H9 (cell line): ENCODE results near the gene RNF181. TPM values are rescaled to one million over a fixed set of nuclear protein-coding genes. Genes with fewer than 3 reads are reported as not detected.

Source experiments
- DNase-seq: peaks from one replicate; pipeline ENCODE4 v3.0.0-alpha.2; 2017
- H2AFZ ChIP-seq: one replicate; pipeline ENCODE4 v1.6.1; 2013; ENCODE audit warnings: mild to moderate bottlenecking, low read length, control low read depth, moderate library complexity
- H2AK5ac ChIP-seq: 2 replicates; pipeline ENCODE4 v1.6.1; 2013; ENCODE audit warnings: low read length, control low read depth, mixed read lengths; ENCODE audit not compliant: insufficient read length
- H2BK120ac ChIP-seq: one replicate; pipeline ENCODE4 v1.6.1; 2013; ENCODE audit warnings: low read depth, mild to moderate bottlenecking, low read length, control low read depth, inconsistent platforms; ENCODE audit not compliant: poor library complexity, severe bottlenecking
- H2BK12ac ChIP-seq: 2 replicates; pipeline ENCODE4 v1.6.1; 2013; ENCODE audit warnings: low read length, control low read depth, mixed read lengths, low read depth; ENCODE audit not compliant: insufficient read length
- H2BK15ac ChIP-seq: 2 replicates; pipeline ENCODE4 v1.6.1; 2013; ENCODE audit warnings: low read depth, low read length, control low read depth
- H2BK20ac ChIP-seq: one replicate; pipeline ENCODE4 v1.6.1; 2013; ENCODE audit warnings: low read depth, mild to moderate bottlenecking, low read length, control low read depth, inconsistent platforms; ENCODE audit not compliant: poor library complexity, severe bottlenecking
- H2BK5ac ChIP-seq: 2 replicates; pipeline ENCODE4 v1.6.1; 2013; ENCODE audit warnings: low read length, control low read depth, mixed read lengths; ENCODE audit not compliant: insufficient read length
- H3K14ac ChIP-seq: 2 replicates; pipeline ENCODE4 v1.6.1; 2013; ENCODE audit warnings: low read length, control low read depth; ENCODE audit not compliant: insufficient read depth
- H3K18ac ChIP-seq: 2 replicates; pipeline ENCODE4 v1.6.1; 2013; ENCODE audit warnings: low read depth, mild to moderate bottlenecking, mixed read lengths, low read length, control low read depth; ENCODE audit not compliant: insufficient read length
- H3K23ac ChIP-seq: 2 replicates; pipeline ENCODE4 v1.6.1; 2013; ENCODE audit warnings: low read length, control low read depth, mixed read lengths, low read depth; ENCODE audit not compliant: insufficient read length
- H3K23me2 ChIP-seq: 2 replicates; pipeline ENCODE4 v1.6.1; 2013; ENCODE audit warnings: low read depth, mild to moderate bottlenecking, mixed read lengths, low read length, control low read depth; ENCODE audit not compliant: insufficient read length, poor library complexity, severe bottlenecking
- H3K27ac ChIP-seq: 2 replicates; pipeline ENCODE4 v1.5.1; 2013; ENCODE audit warnings: low read length, control low read depth, mixed read lengths, low read depth; ENCODE audit not compliant: insufficient read length
- H3K27me3 ChIP-seq: 2 replicates; pipeline ENCODE4 v1.6.1; 2013; ENCODE audit warnings: low read length, control low read depth, inconsistent platforms; ENCODE audit not compliant: insufficient read depth
- H3K4ac ChIP-seq: 2 replicates; pipeline ENCODE4 v1.6.1; 2013; ENCODE audit warnings: low read depth, mild to moderate bottlenecking, control low read depth, inconsistent platforms, low read length, moderate library complexity
- H3K4me1 ChIP-seq: 2 replicates; pipeline ENCODE4 v1.6.1; 2013; ENCODE audit warnings: low read length, control low read depth, inconsistent platforms; ENCODE audit not compliant: insufficient read depth
- H3K4me2 ChIP-seq: 2 replicates; pipeline ENCODE4 v1.6.1; 2013; ENCODE audit warnings: low read length, control low read depth, mixed read lengths; ENCODE audit not compliant: insufficient read length, insufficient read depth
- H3K56ac ChIP-seq: 2 replicates; pipeline ENCODE4 v1.6.1; 2013; ENCODE audit warnings: low read depth, mild to moderate bottlenecking, mixed read lengths, low read length, control low read depth; ENCODE audit not compliant: insufficient read length
- H3K79me1 ChIP-seq: 2 replicates; pipeline ENCODE4 v1.6.1; 2013; ENCODE audit warnings: low read depth, mild to moderate bottlenecking, moderate library complexity, low read length, control low read depth, inconsistent platforms; ENCODE audit not compliant: insufficient read depth, poor library complexity, severe bottlenecking
- H3K79me2 ChIP-seq: 2 replicates; pipeline ENCODE4 v1.6.1; 2013; ENCODE audit warnings: low read length, control low read depth, inconsistent platforms; ENCODE audit not compliant: insufficient read depth
- H3K9ac ChIP-seq: 2 replicates; pipeline ENCODE4 v1.6.1; 2013; ENCODE audit warnings: low read length, control low read depth, mixed read lengths; ENCODE audit not compliant: insufficient read length; ENCODE audit errors: extremely low read depth
- H3K9me3 ChIP-seq: one replicate; pipeline ENCODE4 v1.6.1; 2013; ENCODE audit warnings: low read depth, low read length, inconsistent platforms; ENCODE audit not compliant: control insufficient read depth
- H3T11ph ChIP-seq: one replicate; pipeline ENCODE4 v1.6.1; 2013; ENCODE audit warnings: mild to moderate bottlenecking, low read length, control low read depth, inconsistent platforms
- H4K20me1 ChIP-seq: one replicate; pipeline ENCODE4 v1.6.1; 2013; ENCODE audit not compliant: control insufficient read depth, insufficient read length, insufficient read depth
- H4K5ac ChIP-seq: 2 replicates; pipeline ENCODE4 v1.6.1; 2013; ENCODE audit warnings: low read depth, mild to moderate bottlenecking, mixed read lengths, low read length, control low read depth; ENCODE audit not compliant: insufficient read length
- H4K8ac ChIP-seq: replicated peaks from 2 replicates; pipeline ENCODE4 v1.6.1; 2013; ENCODE audit warnings: low read length, control low read depth, mixed read lengths, low read depth; ENCODE audit not compliant: insufficient read length
- H4K91ac ChIP-seq: 2 replicates; pipeline ENCODE4 v1.6.1; 2013; ENCODE audit warnings: low read depth, mild to moderate bottlenecking, moderate library complexity, mixed read lengths, low read length, control low read depth; ENCODE audit not compliant: insufficient read length
- H3K27ac Mint-ChIP-seq, 3 experiments: 2 replicates in 2 of 3; 3 replicates in 1 of 3; pipeline ENCODE4 v1.8.0; 2020 to 2021; ENCODE audit warnings: mixed read lengths in 3 of 3, mild to moderate bottlenecking in 1 of 3, moderate library complexity in 1 of 3
- H3K27me3 Mint-ChIP-seq: 2 replicates; pipeline ENCODE4 v1.8.0; 2021; ENCODE audit warnings: low read depth, mild to moderate bottlenecking, moderate library complexity, mixed read lengths
- H3K36me3 Mint-ChIP-seq, 3 experiments: 2 replicates in 2 of 3; 3 replicates in 1 of 3; pipeline ENCODE4 v1.8.0; 2020 to 2021; ENCODE audit warnings: low read depth in 3 of 3, mixed read lengths in 3 of 3; ENCODE audit not compliant: insufficient read depth in 1 of 3
- H3K4me1 Mint-ChIP-seq, 2 experiments: 2 replicates each; pipeline ENCODE4 v1.8.0; 2020; ENCODE audit warnings: mixed read lengths in 2 of 2
- H3K4me3 Mint-ChIP-seq, 2 experiments: 2 replicates in 1 of 2; 3 replicates in 1 of 2; pipeline ENCODE4 v1.8.0; 2020 to 2021; ENCODE audit warnings: mild to moderate bottlenecking in 2 of 2, mixed read lengths in 2 of 2, moderate library complexity in 1 of 2
- H3K9me3 Mint-ChIP-seq, 2 experiments: 2 replicates in 1 of 2; 3 replicates in 1 of 2; pipeline ENCODE4 v1.8.0; 2020; ENCODE audit warnings: mild to moderate bottlenecking in 2 of 2, mixed read lengths in 2 of 2, moderate library complexity in 1 of 2
- CTCF ChIP-seq: fragments of 200-600 bp; sonication (generic); conservative IDR thresholded peaks from 3 replicates; pipeline ENCODE4 v1.8.0; 2021; ENCODE audit warnings: antibody characterized with exemption, mild to moderate bottlenecking
- WGBS: extraction: QIAGEN DNeasy Blood & Tissue Kit; methylation state at CpG from one replicate; pipeline ENCODE4 v1.1.7; 2013; ENCODE audit warnings: missing lambda C conversion rate, low lambda C conversion rate, mixed read lengths; ENCODE audit not compliant: insufficient read length; ENCODE audit errors: extremely low coverage; 5-methylcytosine and 5-hydroxymethylcytosine counted together
- total RNA-seq: library from RNA; stranded (reverse); gene quantifications from 2 replicates; pipeline ENCODE4 v1.2.1, GENCODE V29; 2021

Gene RNF181
- total RNA-seq, 1 experiment from 2014 or later, result 122 TPM

DNA sequence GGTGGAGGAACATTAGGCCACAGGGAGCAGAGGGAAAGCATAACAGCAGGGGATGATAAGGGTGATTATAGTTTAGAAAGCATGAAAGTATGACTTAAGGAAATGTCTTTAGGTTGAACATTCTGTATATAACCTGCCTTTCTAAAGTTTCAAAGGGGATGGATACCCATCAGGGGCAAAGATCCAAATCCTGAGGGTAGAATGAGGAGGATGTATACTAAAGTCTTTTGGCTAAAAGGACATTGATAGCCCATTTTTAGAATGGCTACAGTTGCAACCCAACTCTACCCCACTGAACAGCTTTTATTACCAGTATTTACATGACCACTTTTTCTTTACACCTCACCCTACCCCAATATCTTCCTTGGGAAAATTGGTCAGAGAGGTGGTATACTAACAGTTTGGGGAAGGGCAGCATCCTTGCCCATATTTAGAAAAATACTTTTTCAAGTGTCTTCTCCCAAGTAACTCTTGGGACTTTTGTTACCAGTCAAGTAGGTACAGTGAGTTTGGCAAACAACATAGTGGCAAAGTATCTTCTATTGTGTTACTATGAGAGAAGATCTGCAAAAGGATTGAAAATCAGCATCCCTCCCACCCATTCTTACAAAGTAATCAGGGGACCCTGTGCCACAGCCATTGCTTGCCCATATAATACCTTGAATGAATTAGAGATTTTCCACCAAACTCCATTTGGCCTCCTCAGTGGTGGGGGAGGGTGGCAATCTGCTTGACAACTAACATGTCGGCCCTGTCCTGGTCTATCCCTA lies 48.3 kb upstream of the RNF181 start:
- H3K27me3 Mint-ChIP-seq, result no peaks in the 10 kb centered on the region; the same call in 1 of the 2 replicates
- H4K8ac ChIP-seq, result no peak overlapping the region
- no peak overlapping the region; a peak in 1 of 5 replicates for H3K4me3 Mint-ChIP-seq
- no peaks in the 10 kb centered on the region for H3K27me3 ChIP-seq
- peaks cover 31 to 74% (median 57%) of the 10 kb centered on the region in 3 experiments for H3K36me3 Mint-ChIP-seq
- no peak overlapping the region for H2BK12ac ChIP-seq
- H3K4me1 ChIP-seq, result no peaks in the 10 kb centered on the region
- H3K79me1 ChIP-seq, result no peaks in the 10 kb centered on the region
- H3K9me3 ChIP-seq, result no peaks in the 10 kb centered on the region
- H3K23ac ChIP-seq, result no peak overlapping the region
- H3K18ac ChIP-seq, result no peak overlapping the region
- no peaks in the 10 kb centered on the region for H3K9me3 Mint-ChIP-seq
- no peak overlapping the region for H2BK5ac ChIP-seq
- no peak overlapping the region for H2AFZ ChIP-seq
- peak overlapping the region in 2 of 3 experiments; percentile 49 to 81; a peak in 3 of 7 replicates for H3K27ac Mint-ChIP-seq
- no peak overlapping the region for H2BK20ac ChIP-seq
- no peak overlapping the region for H3T11ph ChIP-seq
- H3K27ac ChIP-seq, result no peak overlapping the region
- no peak overlapping the region for H4K5ac ChIP-seq
- H3K79me2 ChIP-seq, result no peaks in the 10 kb centered on the region
- no peak overlapping the region for H2AK5ac ChIP-seq
- H4K20me1 ChIP-seq, result no peaks in the 10 kb centered on the region
- H2BK15ac ChIP-seq, result no peak overlapping the region
- H3K23me2 ChIP-seq, result no peaks in the 10 kb centered on the region
- no peak overlapping the region for H3K14ac ChIP-seq
- H3K9ac ChIP-seq, result no peak overlapping the region
- H2BK120ac ChIP-seq, result no peak overlapping the region
- no peak overlapping the region for H3K56ac ChIP-seq
- H3K4ac ChIP-seq, result no peak overlapping the region
- WGBS, result no CpG with 5 or more reads among the region's 1 CpG
- H4K91ac ChIP-seq, result no peak overlapping the region
- no peak overlapping the region for H3K4me2 ChIP-seq
- no peak for DNase-seq
- no peak for TF ChIP-seq CTCF
- H3K4me1 Mint-ChIP-seq, result peaks cover 13 to 24% of the 10 kb centered on the region in 2 experiments
